ENCODE measurements around the gene ADAMTS1.

The ADAMTS1 gene

GRCh38 chr21:26795412-26795805, 49.8 kb downstream of the ADAMTS1 start:
- H3K4me3 ChIP-seq (ENCODE audit: control insufficient read depth, low read depth, low read length): no peak overlapping the region
- no peak for DNase-seq (ENCODE audit: low read depth)

GRCh38 chr21:26794597-26795411, 50.4 kb downstream of the ADAMTS1 start:
- TF ChIP-seq CTCF (IDR thresholded peaks at IDR 0.05; ENCODE audit: control insufficient read depth, insufficient read depth, low read depth, low read length, missing control alignments): no peak
- no peak overlapping the region for H3K4me3 ChIP-seq (ENCODE audit: control insufficient read depth, low read depth, low read length)
- DNase-seq (ENCODE audit: low read depth): no peak

More at GRCh38 chr21:26795412-26795805, 49.8 kb downstream of the ADAMTS1 start:
- TF ChIP-seq CTCF (IDR thresholded peaks at IDR 0.05; ENCODE audit: control insufficient read depth, insufficient read depth, low read depth, low read length, missing control alignments): no peak

GRCh38 chr21:26790296-26790695, 54.9 kb downstream of the ADAMTS1 start:
- DNase-seq (ENCODE audit: low read depth): no peak
- no peak for TF ChIP-seq CTCF (IDR thresholded peaks at IDR 0.05; ENCODE audit: control insufficient read depth, insufficient read depth, low read depth, low read length, missing control alignments)
- H3K4me3 ChIP-seq (ENCODE audit: control insufficient read depth, low read depth, low read length): no peak overlapping the region

- no peak for TF ChIP-seq CTCF (IDR thresholded peaks at IDR 0.05; ENCODE audit: control insufficient read depth, insufficient read depth, low read depth, low read length, missing control alignments)
- no peak for DNase-seq (ENCODE audit: low read depth)
- no peak overlapping the region for H3K4me3 ChIP-seq (ENCODE audit: control insufficient read depth, low read depth, low read length)
These were observed 56.4 kb downstream of the ADAMTS1 start for GRCh38 chr21:26788790-26789189.
